ENCODE measurements around the gene CD27. TPM values are rescaled to one million over a fixed set of nuclear protein-coding genes. Genes with fewer than 3 reads are reported as not detected.

Gene CD27
- total RNA-seq, 1 experiment from 2014 or later, result not detected

GRCh38 chr12:6457220-6457945, 12.6 kb downstream of the CD27 start:
- intact Hi-C loops (cut with micrococcal nuclease; ENCODE audit: unreplicated experiment), result no loop called here
- no peak for TF ChIP-seq CTCF (IDR thresholded peaks at IDR 0.05; ENCODE audit: unreplicated experiment)
- BruUV-seq (replicated peaks), result no TSS peak
- Mint-ChIP-seq H3K36me3 (ENCODE audit: insufficient read depth, unreplicated experiment) (peaks cover 38% of the 10 kb centered on the region), H3K9me3 (ENCODE audit: low read depth, unreplicated experiment) (no peaks in the 10 kb centered on the region), H3K27ac (ENCODE audit: unreplicated experiment) (no peak overlapping the region), H3K4me1 (ENCODE audit: low read depth, unreplicated experiment) (peaks cover 11% of the 10 kb centered on the region), H3K4me3 (ENCODE audit: low read depth, unreplicated experiment) (no peak overlapping the region), H3K27me3 (ENCODE audit: unreplicated experiment) (no peaks in the 10 kb centered on the region)
- CTCF ChIA-PET, result interaction anchor here (0.5 to 0.7 kb wide), 2 partner anchors 15 to 98 kb away, joined by 4 to 7 read pairs; no protein-coding TSS in a partner anchor
- DNase-seq, result no peak

- no peaks in the 10 kb centered on the region for H3K27me3 Mint-ChIP-seq (ENCODE audit: unreplicated experiment)
- intact Hi-C loops (cut with micrococcal nuclease; ENCODE audit: unreplicated experiment), result no loop called here
- CTCF ChIA-PET, result interaction anchor here (0.7 kb wide), 1 partner anchor 13 kb away, joined by 3 read pairs; no protein-coding TSS in a partner anchor
- H3K36me3 Mint-ChIP-seq (ENCODE audit: insufficient read depth, unreplicated experiment), result peaks cover 34% of the 10 kb centered on the region
- H3K9me3 Mint-ChIP-seq (ENCODE audit: low read depth, unreplicated experiment), result no peaks in the 10 kb centered on the region
- no peak overlapping the region for H3K4me3 Mint-ChIP-seq (ENCODE audit: low read depth, unreplicated experiment)
- no peak overlapping the region for H3K27ac Mint-ChIP-seq (ENCODE audit: unreplicated experiment)
- no peak for DNase-seq
- TF ChIP-seq CTCF (IDR thresholded peaks at IDR 0.05; ENCODE audit: unreplicated experiment), result no peak
- no TSS peak for BruUV-seq (replicated peaks)
- peaks cover under 1% of the 10 kb centered on the region for H3K4me1 Mint-ChIP-seq (ENCODE audit: low read depth, unreplicated experiment)
Measured at GRCh38 chr12:6458281-6459003, 13.7 kb downstream of the CD27 start.

- intact Hi-C loops (cut with micrococcal nuclease; ENCODE audit: unreplicated experiment), result no loop called here
- no peak for DNase-seq
- CTCF ChIA-PET, result no interaction called here
- Mint-ChIP-seq H3K4me3 (ENCODE audit: low read depth, unreplicated experiment) (no peak overlapping the region), H3K27ac (ENCODE audit: unreplicated experiment) (no peak overlapping the region), H3K4me1 (ENCODE audit: low read depth, unreplicated experiment) (no peaks in the 10 kb centered on the region), H3K27me3 (ENCODE audit: unreplicated experiment) (no peaks in the 10 kb centered on the region), H3K36me3 (ENCODE audit: insufficient read depth, unreplicated experiment) (peaks cover 34% of the 10 kb centered on the region), H3K9me3 (ENCODE audit: low read depth, unreplicated experiment) (no peaks in the 10 kb centered on the region)
- BruUV-seq (replicated peaks), result no TSS peak
- no peak for TF ChIP-seq CTCF (IDR thresholded peaks at IDR 0.05; ENCODE audit: unreplicated experiment)
Measured at GRCh38 chr12:6459004-6459337, 14.2 kb downstream of the CD27 start.

GRCh38 chr12:6460751-6461371, 16.1 kb downstream of the CD27 start:
- H3K4me1 Mint-ChIP-seq (ENCODE audit: low read depth, unreplicated experiment), result no peaks in the 10 kb centered on the region
- H3K27me3 Mint-ChIP-seq (ENCODE audit: unreplicated experiment), result no peaks in the 10 kb centered on the region
- no peak overlapping the region for H3K27ac Mint-ChIP-seq (ENCODE audit: unreplicated experiment)
- CTCF ChIA-PET, result no interaction called here
- no TSS peak for BruUV-seq (replicated peaks)
- DNase-seq, result no peak
- H3K4me3 Mint-ChIP-seq (ENCODE audit: low read depth, unreplicated experiment), result no peak overlapping the region
- H3K36me3 Mint-ChIP-seq (ENCODE audit: insufficient read depth, unreplicated experiment), result peaks cover 46% of the 10 kb centered on the region
- TF ChIP-seq CTCF (IDR thresholded peaks at IDR 0.05; ENCODE audit: unreplicated experiment), result no peak
- intact Hi-C loops (cut with micrococcal nuclease; ENCODE audit: unreplicated experiment), result no loop called here
- no peaks in the 10 kb centered on the region for H3K9me3 Mint-ChIP-seq (ENCODE audit: low read depth, unreplicated experiment)
